ENCODE measurements around the gene PPP2R5E. TPM values are rescaled to one million over a fixed set of nuclear protein-coding genes. Genes with fewer than 3 reads are reported as not detected.

Gene PPP2R5E
- total RNA-seq, 1 experiment from 2014 or later = 45.0 TPM

DNA sequence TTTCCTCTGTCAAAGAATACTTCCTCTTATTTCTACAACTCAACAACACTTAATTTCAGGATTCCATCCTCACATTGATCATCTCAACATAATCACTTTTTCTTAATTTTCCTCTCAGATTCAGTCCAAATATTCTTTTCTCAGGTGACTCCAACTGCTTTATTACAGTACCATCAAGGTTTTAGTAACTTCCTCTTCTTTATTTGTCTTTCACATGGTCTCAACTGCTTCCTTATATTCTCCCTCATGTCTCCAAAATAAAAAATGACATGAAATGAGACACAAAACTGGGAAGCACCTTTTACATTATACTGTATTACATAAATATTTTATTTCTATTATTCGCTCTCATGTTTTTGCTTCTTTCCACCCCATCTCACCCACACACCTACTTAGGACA, 55.5 kb downstream of the PPP2R5E start:
- no peak overlapping the region for H3K4me2 ChIP-seq (ENCODE audit: low read length)
- ATAC-seq = no peak
- H3K4me1 ChIP-seq (ENCODE audit: control insufficient read depth in 1 of 2, insufficient read depth in 2 of 2, low read length in 2 of 2) = peaks cover 5 to 9% of the 10 kb centered on the region in 2 experiments
- H3K9me2 ChIP-seq (ENCODE audit: insufficient read depth) = no peaks in the 10 kb centered on the region
- no peak overlapping the region for H3K27ac ChIP-seq (ENCODE audit: low read depth, low read length)
- no TSS peak for BruUV-seq (replicated peaks)
- CTCF ChIA-PET = no interaction called here
- peaks cover 89% of the 10 kb centered on the region for H3K79me2 ChIP-seq (ENCODE audit: insufficient read depth, low read length)
- intact Hi-C loops (cut with micrococcal nuclease) = no loop called here
- no peaks in the 10 kb centered on the region for H4K20me1 ChIP-seq (ENCODE audit: insufficient read depth)
- DNase-seq (ENCODE audit: low read depth, low spot score) = no peak
- POLR2A ChIA-PET = no interaction called here
- H3K4me3 ChIP-seq (replicated peaks in 1 of 2; ENCODE audit: low read depth in 1 of 2, low read length in 2 of 2) = no peak overlapping the region
- TF ChIP-seq EGR1 (IDR thresholded peaks at IDR 0.05; ENCODE audit: low read depth) (no peak), TCF7L2 (IDR thresholded peaks at IDR 0.05; ENCODE audit: borderline replicate concordance, extremely low read depth, insufficient read depth, insufficient read length) (no peak), JUND (IDR thresholded peaks at IDR 0.05) (no peak), ELF1 (IDR thresholded peaks at IDR 0.05; ENCODE audit: borderline replicate concordance, low read depth) (no peak), SP1 (IDR thresholded peaks at IDR 0.05; ENCODE audit: low read depth) (no peak), SRF (IDR thresholded peaks at IDR 0.05; ENCODE audit: low read depth) (no peak), EZH2phosphoT487 (IDR thresholded peaks at IDR 0.05; ENCODE audit: borderline replicate concordance) (no peak), POLR2AphosphoS5 (IDR thresholded peaks at IDR 0.05; ENCODE audit: low read depth, low read length) (no peak)
- TF ChIP-seq, protein P1, sequence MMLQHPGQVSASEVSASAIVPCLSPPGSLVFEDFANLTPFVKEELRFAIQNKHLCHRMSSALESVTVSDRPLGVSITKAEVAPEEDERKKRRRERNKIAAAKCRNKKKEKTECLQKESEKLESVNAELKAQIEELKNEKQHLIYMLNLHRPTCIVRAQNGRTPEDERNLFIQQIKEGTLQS (IDR thresholded peaks at IDR 0.05) = no peak
- TF ChIP-seq, protein P2, sequence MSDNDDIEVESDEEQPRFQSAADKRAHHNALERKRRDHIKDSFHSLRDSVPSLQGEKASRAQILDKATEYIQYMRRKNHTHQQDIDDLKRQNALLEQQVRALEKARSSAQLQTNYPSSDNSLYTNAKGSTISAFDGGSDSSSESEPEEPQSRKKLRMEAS (IDR thresholded peaks at IDR 0.05) = no peak
- TF ChIP-seq, protein P3, sequence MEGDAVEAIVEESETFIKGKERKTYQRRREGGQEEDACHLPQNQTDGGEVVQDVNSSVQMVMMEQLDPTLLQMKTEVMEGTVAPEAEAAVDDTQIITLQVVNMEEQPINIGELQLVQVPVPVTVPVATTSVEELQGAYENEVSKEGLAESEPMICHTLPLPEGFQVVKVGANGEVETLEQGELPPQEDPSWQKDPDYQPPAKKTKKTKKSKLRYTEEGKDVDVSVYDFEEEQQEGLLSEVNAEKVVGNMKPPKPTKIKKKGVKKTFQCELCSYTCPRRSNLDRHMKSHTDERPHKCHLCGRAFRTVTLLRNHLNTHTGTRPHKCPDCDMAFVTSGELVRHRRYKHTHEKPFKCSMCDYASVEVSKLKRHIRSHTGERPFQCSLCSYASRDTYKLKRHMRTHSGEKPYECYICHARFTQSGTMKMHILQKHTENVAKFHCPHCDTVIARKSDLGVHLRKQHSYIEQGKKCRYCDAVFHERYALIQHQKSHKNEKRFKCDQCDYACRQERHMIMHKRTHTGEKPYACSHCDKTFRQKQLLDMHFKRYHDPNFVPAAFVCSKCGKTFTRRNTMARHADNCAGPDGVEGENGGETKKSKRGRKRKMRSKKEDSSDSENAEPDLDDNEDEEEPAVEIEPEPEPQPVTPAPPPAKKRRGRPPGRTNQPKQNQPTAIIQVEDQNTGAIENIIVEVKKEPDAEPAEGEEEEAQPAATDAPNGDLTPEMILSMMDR (IDR thresholded peaks at IDR 0.05 in 2 of 3, conservative IDR thresholded peaks at IDR 0.05 in 1 of 3; ENCODE audit: borderline replicate concordance in 1 of 3, insufficient read depth in 1 of 3, low read depth in 2 of 3, low read length in 2 of 3) = no peak
- TF ChIP-seq, protein P4, sequence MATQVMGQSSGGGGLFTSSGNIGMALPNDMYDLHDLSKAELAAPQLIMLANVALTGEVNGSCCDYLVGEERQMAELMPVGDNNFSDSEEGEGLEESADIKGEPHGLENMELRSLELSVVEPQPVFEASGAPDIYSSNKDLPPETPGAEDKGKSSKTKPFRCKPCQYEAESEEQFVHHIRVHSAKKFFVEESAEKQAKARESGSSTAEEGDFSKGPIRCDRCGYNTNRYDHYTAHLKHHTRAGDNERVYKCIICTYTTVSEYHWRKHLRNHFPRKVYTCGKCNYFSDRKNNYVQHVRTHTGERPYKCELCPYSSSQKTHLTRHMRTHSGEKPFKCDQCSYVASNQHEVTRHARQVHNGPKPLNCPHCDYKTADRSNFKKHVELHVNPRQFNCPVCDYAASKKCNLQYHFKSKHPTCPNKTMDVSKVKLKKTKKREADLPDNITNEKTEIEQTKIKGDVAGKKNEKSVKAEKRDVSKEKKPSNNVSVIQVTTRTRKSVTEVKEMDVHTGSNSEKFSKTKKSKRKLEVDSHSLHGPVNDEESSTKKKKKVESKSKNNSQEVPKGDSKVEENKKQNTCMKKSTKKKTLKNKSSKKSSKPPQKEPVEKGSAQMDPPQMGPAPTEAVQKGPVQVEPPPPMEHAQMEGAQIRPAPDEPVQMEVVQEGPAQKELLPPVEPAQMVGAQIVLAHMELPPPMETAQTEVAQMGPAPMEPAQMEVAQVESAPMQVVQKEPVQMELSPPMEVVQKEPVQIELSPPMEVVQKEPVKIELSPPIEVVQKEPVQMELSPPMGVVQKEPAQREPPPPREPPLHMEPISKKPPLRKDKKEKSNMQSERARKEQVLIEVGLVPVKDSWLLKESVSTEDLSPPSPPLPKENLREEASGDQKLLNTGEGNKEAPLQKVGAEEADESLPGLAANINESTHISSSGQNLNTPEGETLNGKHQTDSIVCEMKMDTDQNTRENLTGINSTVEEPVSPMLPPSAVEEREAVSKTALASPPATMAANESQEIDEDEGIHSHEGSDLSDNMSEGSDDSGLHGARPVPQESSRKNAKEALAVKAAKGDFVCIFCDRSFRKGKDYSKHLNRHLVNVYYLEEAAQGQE (IDR thresholded peaks at IDR 0.05; ENCODE audit: low read depth) = no peak
- H3K27me3 ChIP-seq (ENCODE audit: insufficient read depth, low read length) = no peaks in the 10 kb centered on the region
- no peaks in the 10 kb centered on the region for H3K9me3 ChIP-seq (ENCODE audit: control insufficient read depth in 1 of 2, insufficient read depth in 1 of 2, low read depth in 1 of 2, low read length in 2 of 2)
- RAD21 ChIA-PET (ENCODE audit: low non-redundant PET in 1 of 2, low total read pairs in 2 of 2, uncharacterized antibody in 2 of 2, unreplicated experiment in 2 of 2) = no interaction called here
- H3K36me3 ChIP-seq (ENCODE audit: control insufficient read depth in 1 of 2, insufficient read depth in 2 of 2, low read length in 2 of 2) = no peaks in the 10 kb centered on the region
- no peak overlapping the region for H3K9ac ChIP-seq (ENCODE audit: low read length)
- H2AFZ ChIP-seq (ENCODE audit: low read depth, low read length, poor library complexity, severe bottlenecking) = no peak overlapping the region
